Stimulated activated effector memory CD8-positive, alpha-beta T cell treated with anti-CD3 and anti-CD28 coated beads, Interleukin-12 subunit alpha, Interleukin-12 subunit beta, amount 100 ng/mL, for 72 hours (primary cell): Measurements from ENCODE around the gene IL1A.
A peak's percentile ranks its signal among the peaks of the same experiment; 100 is the strongest.

Experiments
- ATAC-seq: fragments of 150-1000 bp; cut with Tn5 transposase; 2 replicates; pipeline ENCODE4 v1.10.0; 2021
- DNase-seq, 2 donors: peaks; one replicate each; pipeline ENCODE4 v3.0.0; 2021 to 2022; ENCODE audit warnings: low spot score in 2 of 2
- H3K27ac Mint-ChIP-seq: one replicate; pipeline ENCODE4 v1.8.0; 2022; ENCODE audit warnings: mild to moderate bottlenecking, mixed read lengths
- H3K36me3 Mint-ChIP-seq: one replicate; pipeline ENCODE4 v1.8.0; 2022; ENCODE audit warnings: mild to moderate bottlenecking, mixed read lengths
- H3K4me1 Mint-ChIP-seq: one replicate; pipeline ENCODE4 v1.8.0; 2022; ENCODE audit warnings: mixed read lengths
- H3K4me3 Mint-ChIP-seq: one replicate; pipeline ENCODE4 v1.8.0; 2022; ENCODE audit warnings: mild to moderate bottlenecking, mixed read lengths
- H3K9me3 Mint-ChIP-seq: one replicate; pipeline ENCODE4 v1.8.0; 2022; ENCODE audit warnings: mixed read lengths

Gene IL1A

GRCh38 chr2:112789186-112789585, 4.9 kb upstream of the IL1A start:
- Mint-ChIP-seq H3K27ac (no peak overlapping the region), H3K4me3 (no peak overlapping the region), H3K9me3 (peaks cover 4% of the 10 kb centered on the region), H3K4me1 (peaks cover 17% of the 10 kb centered on the region), H3K36me3 (no peaks in the 10 kb centered on the region)
- no peak for ATAC-seq
- DNase-seq = no peak

- Mint-ChIP-seq H3K9me3 (peaks cover 4% of the 10 kb centered on the region), H3K27ac (no peak overlapping the region), H3K36me3 (no peaks in the 10 kb centered on the region), H3K4me1 (peaks cover 13% of the 10 kb centered on the region), H3K4me3 (no peak overlapping the region)
- no peak for DNase-seq
- no peak for ATAC-seq
Observed at GRCh38 chr2:112788653-112789052, 4.4 kb upstream of the IL1A start.

GRCh38 chr2:112787729-112788393, 3.6 kb upstream of the IL1A start:
- no peak overlapping the region for H3K27ac Mint-ChIP-seq
- no peaks in the 10 kb centered on the region for H3K36me3 Mint-ChIP-seq
- H3K4me1 Mint-ChIP-seq = peaks cover 5% of the 10 kb centered on the region
- ATAC-seq = no peak
- no peaks in the 10 kb centered on the region for H3K9me3 Mint-ChIP-seq
- H3K4me3 Mint-ChIP-seq = no peak overlapping the region
- no peak for DNase-seq

GRCh38 chr2:112787294-112787693, 3.0 kb upstream of the IL1A start:
- no peak overlapping the region for H3K27ac Mint-ChIP-seq
- no peak overlapping the region for H3K4me3 Mint-ChIP-seq
- H3K4me1 Mint-ChIP-seq = peaks cover 4% of the 10 kb centered on the region
- ATAC-seq (no peak), DNase-seq (no peak)
- no peaks in the 10 kb centered on the region for H3K9me3 Mint-ChIP-seq
- no peaks in the 10 kb centered on the region for H3K36me3 Mint-ChIP-seq

- Mint-ChIP-seq H3K9me3 (no peaks in the 10 kb centered on the region), H3K4me3 (peak overlapping the region; percentile 28), H3K4me1 (peaks cover 4% of the 10 kb centered on the region), H3K27ac (no peak overlapping the region), H3K36me3 (peaks cover 5% of the 10 kb centered on the region)
- ATAC-seq (no peak), DNase-seq (no peak)
Observed at GRCh38 chr2:112783187-112783714, 1.0 kb downstream of the IL1A start.

- peaks cover 9% of the 10 kb centered on the region for H3K4me1 Mint-ChIP-seq
- no peaks in the 10 kb centered on the region for H3K9me3 Mint-ChIP-seq
- H3K36me3 Mint-ChIP-seq = peaks cover 9% of the 10 kb centered on the region
- H3K4me3 Mint-ChIP-seq = peak overlapping the region; percentile 8
- no peak overlapping the region for H3K27ac Mint-ChIP-seq
- DNase-seq (no peak), ATAC-seq (peak; percentile 60)
Observed at GRCh38 chr2:112782234-112782799, 2.0 kb downstream of the IL1A start.

- ATAC-seq = no peak
- Mint-ChIP-seq H3K27ac (no peak overlapping the region), H3K4me3 (no peak overlapping the region), H3K4me1 (peaks cover 22% of the 10 kb centered on the region), H3K9me3 (peaks cover 4% of the 10 kb centered on the region), H3K36me3 (peaks cover 16% of the 10 kb centered on the region)
- no peak for DNase-seq
Observed at GRCh38 chr2:112779598-112779997, 4.7 kb downstream of the IL1A start.

- Mint-ChIP-seq H3K27ac (peak overlapping the region; percentile 77), H3K4me3 (no peak overlapping the region), H3K9me3 (peaks cover 4% of the 10 kb centered on the region), H3K36me3 (peaks cover 16% of the 10 kb centered on the region), H3K4me1 (peaks cover 19% of the 10 kb centered on the region)
- no peak for DNase-seq
- ATAC-seq = peak; percentile 60
Observed at GRCh38 chr2:112777036-112777435, 7.3 kb downstream of the IL1A start.

- Mint-ChIP-seq H3K4me1 (peaks cover 19% of the 10 kb centered on the region), H3K9me3 (peaks cover 4% of the 10 kb centered on the region), H3K36me3 (peaks cover 16% of the 10 kb centered on the region), H3K27ac (no peak overlapping the region), H3K4me3 (no peak overlapping the region)
- ATAC-seq (peak; percentile 19), DNase-seq (no peak)
Observed at GRCh38 chr2:112776113-112776512, 8.2 kb downstream of the IL1A start.

GRCh38 chr2:112774536-112775285, 9.6 kb downstream of the IL1A start:
- Mint-ChIP-seq H3K4me3 (no peak overlapping the region), H3K9me3 (peaks cover 4% of the 10 kb centered on the region), H3K4me1 (peaks cover 19% of the 10 kb centered on the region), H3K36me3 (peaks cover 16% of the 10 kb centered on the region), H3K27ac (no peak overlapping the region)
- ATAC-seq = no peak
- no peak for DNase-seq

GRCh38 chr2:112773556-112773955, 10.7 kb downstream of the IL1A start:
- no peak for DNase-seq
- ATAC-seq = no peak
- no peak overlapping the region for H3K4me3 Mint-ChIP-seq
- H3K36me3 Mint-ChIP-seq = peaks cover 11% of the 10 kb centered on the region
- peaks cover 19% of the 10 kb centered on the region for H3K4me1 Mint-ChIP-seq
- no peak overlapping the region for H3K27ac Mint-ChIP-seq
- peaks cover 4% of the 10 kb centered on the region for H3K9me3 Mint-ChIP-seq

GRCh38 chr2:112772911-112773475, 11.3 kb downstream of the IL1A start:
- no peak overlapping the region for H3K27ac Mint-ChIP-seq
- no peak for DNase-seq

GRCh38 chr2:112772322-112772721, 12.0 kb downstream of the IL1A start:
- ATAC-seq (no peak), DNase-seq (no peak)
- peaks cover 7% of the 10 kb centered on the region for H3K36me3 Mint-ChIP-seq
- no peak overlapping the region for H3K4me3 Mint-ChIP-seq
- H3K9me3 Mint-ChIP-seq = peaks cover 4% of the 10 kb centered on the region
- H3K4me1 Mint-ChIP-seq = peaks cover 14% of the 10 kb centered on the region
- H3K27ac Mint-ChIP-seq = no peak overlapping the region

More at GRCh38 chr2:112772911-112773475, 11.3 kb downstream of the IL1A start:
- Mint-ChIP-seq H3K9me3 (peaks cover 4% of the 10 kb centered on the region), H3K4me3 (no peak overlapping the region), H3K36me3 (peaks cover 11% of the 10 kb centered on the region), H3K4me1 (peaks cover 19% of the 10 kb centered on the region)
- ATAC-seq = no peak

- ATAC-seq = no peak
- Mint-ChIP-seq H3K4me3 (peak overlapping the region; percentile 13), H3K27ac (peak overlapping the region; percentile 37), H3K9me3 (no peaks in the 10 kb centered on the region), H3K4me1 (peaks cover 25% of the 10 kb centered on the region), H3K36me3 (no peaks in the 10 kb centered on the region)
- no peak for DNase-seq
Observed at GRCh38 chr2:112768432-112768831, 15.9 kb downstream of the IL1A start.

GRCh38 chr2:112767693-112768330, 16.5 kb downstream of the IL1A start:
- DNase-seq = no peak
- Mint-ChIP-seq H3K4me3 (no peak overlapping the region), H3K9me3 (no peaks in the 10 kb centered on the region), H3K4me1 (peaks cover 29% of the 10 kb centered on the region), H3K27ac (peak overlapping the region; percentile 21), H3K36me3 (no peaks in the 10 kb centered on the region)
- ATAC-seq = no peak
